Kidney glomerular epithelial cell (primary cell): ENCODE measurements around the gene ARL6IP4.

Source experiments
- DNase-seq: peaks from one replicate; lab custom pipeline; 2025; lab: John Stamatoyannopoulos, UW

ARL6IP4 gene

GRCh38 chr12:122990961-122991622, 10.6 kb downstream of the ARL6IP4 start:
- DNase-seq = no peak

GRCh38 chr12:122991623-122992275, 11.3 kb downstream of the ARL6IP4 start:
- DNase-seq = no peak

- DNase-seq = no peak
Measured at GRCh38 chr12:122992386-122992785, 11.9 kb downstream of the ARL6IP4 start.

- DNase-seq = no peak
Measured at GRCh38 chr12:122994140-122994675, 13.7 kb downstream of the ARL6IP4 start.

- DNase-seq = no peak
Measured at GRCh38 chr12:122994781-122995502, 14.5 kb downstream of the ARL6IP4 start.

GRCh38 chr12:122995503-122996187, 15.2 kb downstream of the ARL6IP4 start:
- no peak for DNase-seq

- no peak for DNase-seq
Measured at GRCh38 chr12:122996188-122996601, 15.7 kb downstream of the ARL6IP4 start.

- DNase-seq = no peak
Measured at GRCh38 chr12:122996621-122997342, 16.3 kb downstream of the ARL6IP4 start.

- DNase-seq = no peak
Measured at GRCh38 chr12:122997343-122998250, 17.1 kb downstream of the ARL6IP4 start.

- no peak for DNase-seq
Measured at GRCh38 chr12:122998316-122998715, 17.8 kb downstream of the ARL6IP4 start.

- DNase-seq = no peak
Measured at GRCh38 chr12:122999196-122999946, 18.9 kb downstream of the ARL6IP4 start.

- no peak for DNase-seq
Measured at GRCh38 chr12:122999986-123000420, 19.5 kb downstream of the ARL6IP4 start.

GRCh38 chr12:123000578-123000977, 20.1 kb downstream of the ARL6IP4 start:
- DNase-seq = no peak

- DNase-seq = no peak
Measured at GRCh38 chr12:123001464-123001863, 21.0 kb downstream of the ARL6IP4 start.

- DNase-seq = no peak
Measured at GRCh38 chr12:123003257-123003656, 22.8 kb downstream of the ARL6IP4 start.

GRCh38 chr12:123004287-123004686, 23.8 kb downstream of the ARL6IP4 start:
- no peak for DNase-seq

GRCh38 chr12:123005081-123005626, 24.7 kb downstream of the ARL6IP4 start:
- DNase-seq = no peak

- DNase-seq = no peak
Measured at GRCh38 chr12:123006977-123007376, 26.5 kb downstream of the ARL6IP4 start.

- DNase-seq = no peak
Measured at GRCh38 chr12:123010110-123010509, 29.6 kb downstream of the ARL6IP4 start.
